MM.1S (cell line): Measurements from ENCODE around the gene SPIRE1.
"Not testable (repeated sequence)": the region's sequence is repeated elsewhere in the genome, so short reads cannot be mapped to it uniquely, and the experiment has no call there.

Source experiments
- DNase-seq: peaks from one replicate; pipeline ENCODE4 v3.0.0-alpha.2; 2015
- H2AFZ ChIP-seq: fragments of 300-600 bp; sonication (generic); 2 replicates; pipeline ENCODE4 v1.6.0; 2016; ENCODE audit warnings: antibody characterized with exemption, low read length
- H3F3A ChIP-seq: fragments of 300-600 bp; sonication (generic); 2 replicates; pipeline ENCODE4 v1.6.1; 2016; ENCODE audit warnings: mild to moderate bottlenecking, antibody characterized with exemption, low read length, moderate library complexity, mixed read lengths; ENCODE audit not compliant: insufficient read depth
- H3K27ac ChIP-seq: fragments of 300-600 bp; sonication (generic); 2 replicates; pipeline ENCODE4 v1.5.1; 2016; ENCODE audit warnings: mild to moderate bottlenecking, low read length
- H3K27me3 ChIP-seq: fragments of 300-600 bp; sonication (generic); replicated peaks from 2 replicates; pipeline ENCODE4 v1.6.0; 2016; ENCODE audit warnings: low read length; ENCODE audit not compliant: insufficient read depth
- H3K36me3 ChIP-seq: fragments of 300-600 bp; sonication (generic); replicated peaks from 2 replicates; pipeline ENCODE4 v1.6.1; 2016; ENCODE audit warnings: mild to moderate bottlenecking, low read length, mixed read lengths; ENCODE audit not compliant: insufficient read depth
- H3K4me1 ChIP-seq: fragments of 300-600 bp; sonication (generic); 2 replicates; pipeline ENCODE4 v1.6.1; 2016; ENCODE audit warnings: low read length, mixed read lengths
- H3K4me2 ChIP-seq: fragments of 300-600 bp; sonication (generic); 2 replicates; pipeline ENCODE4 v1.6.0; 2016; ENCODE audit warnings: low read depth, low read length
- H3K4me3 ChIP-seq: fragments of 300-600 bp; sonication (generic); 2 replicates; pipeline ENCODE4 v1.5.1; 2016; ENCODE audit warnings: low read length, mixed read lengths
- H3K79me2 ChIP-seq: fragments of 300-600 bp; sonication (generic); 2 replicates; pipeline ENCODE4 v1.6.1; 2016; ENCODE audit warnings: mixed run types, low read length, mixed read lengths
- H3K9ac ChIP-seq: fragments of 300-600 bp; sonication (generic); 2 replicates; pipeline ENCODE4 v1.6.1; 2016; ENCODE audit warnings: low read length, mixed read lengths
- H3K9me2 ChIP-seq: fragments of 300-600 bp; sonication (generic); replicated peaks from 2 replicates; pipeline ENCODE4 v1.6.1; 2016; ENCODE audit warnings: mild to moderate bottlenecking, low read length, mixed read lengths; ENCODE audit not compliant: insufficient read depth
- H3K9me3 ChIP-seq: fragments of 300-600 bp; sonication (generic); replicated peaks from 2 replicates; pipeline ENCODE4 v1.6.1; 2016; ENCODE audit warnings: mild to moderate bottlenecking, low read length, mixed read lengths; ENCODE audit not compliant: insufficient read depth
- H4K20me1 ChIP-seq: fragments of 300-600 bp; sonication (generic); 2 replicates; pipeline ENCODE4 v1.6.1; 2016; ENCODE audit warnings: mild to moderate bottlenecking, low read length, moderate library complexity, mixed read lengths; ENCODE audit not compliant: insufficient read depth
- EZH2 ChIP-seq: fragments of 300-600 bp; sonication (generic); optimal IDR thresholded peaks from 2 replicates; pipeline ENCODE3; 2017; ENCODE audit warnings: low read depth, mild to moderate bottlenecking, antibody characterized with exemption, low read length, mixed read lengths
- EZH2phosphoT487 ChIP-seq: fragments of 300-600 bp; sonication (generic); IDR thresholded peaks from 2 replicates; pipeline ENCODE4 v1.6.1; 2018; ENCODE audit warnings: antibody characterized with exemption, low read length
- TF ChIP-seq, protein P1 (sequence below): fragments of 300-600 bp; sonication (generic); IDR thresholded peaks from 2 replicates; pipeline ENCODE4 v1.5.1; 2016; ENCODE audit warnings: antibody characterized with exemption, low read length, mixed read lengths

The SPIRE1 gene

DNA sequence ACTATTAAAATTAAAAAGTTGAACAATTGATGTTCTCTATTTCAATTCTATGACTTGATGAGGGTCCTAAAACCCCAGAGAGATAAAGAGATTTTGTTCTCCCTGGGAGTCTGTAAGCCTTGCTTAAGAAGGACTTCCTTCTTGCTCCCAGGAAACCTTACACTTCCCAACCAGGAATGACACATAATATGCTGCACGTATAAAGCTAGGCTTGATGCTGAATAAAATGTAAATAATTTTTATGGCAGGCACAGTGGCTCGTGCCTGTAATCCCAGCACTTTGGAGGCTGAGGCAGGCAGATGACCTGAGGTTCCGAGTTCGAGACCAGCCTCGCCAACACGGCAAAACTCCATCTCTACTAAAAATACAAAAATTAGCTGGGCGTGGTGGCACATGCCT is 27.8 kb downstream of the SPIRE1 start:
- no peaks in the 10 kb centered on the region for H3K9me3 ChIP-seq
- no peak overlapping the region for H3K9ac ChIP-seq
- no peaks in the 10 kb centered on the region for H3K36me3 ChIP-seq
- no peaks in the 10 kb centered on the region for H4K20me1 ChIP-seq
- no peaks in the 10 kb centered on the region for H3K27me3 ChIP-seq
- no peak for DNase-seq
- no peaks in the 10 kb centered on the region for H3K4me1 ChIP-seq
- H3K79me2 ChIP-seq = no peaks in the 10 kb centered on the region
- no peak overlapping the region for H2AFZ ChIP-seq
- H3K27ac ChIP-seq = no peak overlapping the region
- TF ChIP-seq EZH2phosphoT487 (no peak), EZH2 (no peak)
- TF ChIP-seq, protein P1, sequence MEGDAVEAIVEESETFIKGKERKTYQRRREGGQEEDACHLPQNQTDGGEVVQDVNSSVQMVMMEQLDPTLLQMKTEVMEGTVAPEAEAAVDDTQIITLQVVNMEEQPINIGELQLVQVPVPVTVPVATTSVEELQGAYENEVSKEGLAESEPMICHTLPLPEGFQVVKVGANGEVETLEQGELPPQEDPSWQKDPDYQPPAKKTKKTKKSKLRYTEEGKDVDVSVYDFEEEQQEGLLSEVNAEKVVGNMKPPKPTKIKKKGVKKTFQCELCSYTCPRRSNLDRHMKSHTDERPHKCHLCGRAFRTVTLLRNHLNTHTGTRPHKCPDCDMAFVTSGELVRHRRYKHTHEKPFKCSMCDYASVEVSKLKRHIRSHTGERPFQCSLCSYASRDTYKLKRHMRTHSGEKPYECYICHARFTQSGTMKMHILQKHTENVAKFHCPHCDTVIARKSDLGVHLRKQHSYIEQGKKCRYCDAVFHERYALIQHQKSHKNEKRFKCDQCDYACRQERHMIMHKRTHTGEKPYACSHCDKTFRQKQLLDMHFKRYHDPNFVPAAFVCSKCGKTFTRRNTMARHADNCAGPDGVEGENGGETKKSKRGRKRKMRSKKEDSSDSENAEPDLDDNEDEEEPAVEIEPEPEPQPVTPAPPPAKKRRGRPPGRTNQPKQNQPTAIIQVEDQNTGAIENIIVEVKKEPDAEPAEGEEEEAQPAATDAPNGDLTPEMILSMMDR = no peak
- H3F3A ChIP-seq = no peaks in the 10 kb centered on the region
- H3K4me2 ChIP-seq = no peak overlapping the region
- no peaks in the 10 kb centered on the region for H3K9me2 ChIP-seq
- H3K4me3 ChIP-seq = no peak overlapping the region

DNA sequence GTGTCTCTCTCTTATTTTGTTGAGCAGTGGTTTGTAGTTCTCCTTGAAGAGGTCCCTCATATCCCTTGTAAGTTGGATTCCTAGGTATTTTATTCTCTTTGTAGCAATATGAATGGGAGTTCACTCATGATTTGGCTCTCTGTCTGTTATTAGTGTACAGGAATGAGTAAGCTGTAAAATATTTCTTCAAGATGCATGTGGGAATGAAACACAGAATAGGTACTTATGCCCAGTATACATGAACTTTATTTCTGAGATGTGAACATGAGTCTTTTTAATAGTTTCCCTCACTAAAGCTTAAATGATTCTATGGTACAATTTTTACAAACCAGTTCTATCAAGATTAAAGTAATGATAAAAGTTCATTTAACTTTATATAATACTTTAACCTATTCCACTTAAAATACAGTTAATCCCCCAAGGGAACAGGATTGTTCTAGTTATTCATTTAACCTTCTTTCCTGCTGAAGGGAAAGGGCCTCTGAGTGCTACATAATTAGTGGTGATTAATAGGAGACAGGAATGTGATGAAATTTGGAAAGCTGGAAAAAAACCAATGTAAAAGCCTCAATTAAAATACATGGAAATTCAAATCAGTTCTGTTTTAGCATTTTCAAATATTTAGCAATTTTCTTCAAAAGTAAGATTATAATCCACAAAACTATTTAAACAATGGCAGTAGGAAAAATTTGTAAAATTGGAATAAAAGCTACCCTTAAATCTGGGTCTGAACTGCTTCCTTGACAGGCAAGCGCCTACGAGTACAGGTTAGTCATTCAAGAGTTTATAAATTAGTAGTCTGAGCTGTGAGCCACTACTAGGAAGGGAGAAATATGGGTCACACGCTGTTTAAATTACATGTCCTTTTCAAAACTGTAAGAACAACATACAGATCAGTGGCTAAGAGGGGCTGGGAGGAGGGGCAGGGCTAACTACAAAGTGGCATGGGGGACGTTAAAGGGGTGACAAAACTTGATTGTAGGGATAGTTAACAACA is 28.9 kb downstream of the SPIRE1 start:
- Histone ChIP-seq H3K27me3 (no peaks in the 10 kb centered on the region), H3K9me3 (no peaks in the 10 kb centered on the region), H3K4me1 (no peaks in the 10 kb centered on the region), H4K20me1 (no peaks in the 10 kb centered on the region), H2AFZ (no peak overlapping the region), H3K4me2 (no peak overlapping the region), H3K79me2 (no peaks in the 10 kb centered on the region), H3K27ac (no peak overlapping the region), H3K9me2 (no peaks in the 10 kb centered on the region), H3K9ac (no peak overlapping the region), H3K36me3 (no peaks in the 10 kb centered on the region), H3K4me3 (no peak overlapping the region), H3F3A (no peaks in the 10 kb centered on the region)
- TF ChIP-seq EZH2phosphoT487 (no peak), EZH2 (no peak)
- TF ChIP-seq, protein P1 = no peak
- DNase-seq = no peak

DNA sequence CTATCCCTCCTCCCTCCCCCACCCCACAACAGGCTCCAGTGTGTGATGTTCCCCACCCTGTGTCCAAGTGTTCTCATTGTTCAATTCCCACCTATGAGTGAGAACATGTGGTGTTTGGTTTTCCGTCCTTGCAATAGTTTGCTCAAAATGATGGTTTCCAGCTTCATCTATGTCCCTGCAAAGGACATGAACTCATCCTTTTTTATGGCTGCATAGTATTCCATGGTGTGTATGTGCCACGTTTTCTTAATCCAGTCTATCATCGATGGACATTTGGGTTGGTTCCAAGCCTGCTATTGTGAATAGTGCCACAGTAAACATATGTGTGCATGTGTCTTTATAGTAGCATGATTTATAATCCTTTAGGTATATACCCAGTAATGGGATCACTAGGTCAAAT is 30.7 kb downstream of the SPIRE1 start:
- not testable (repeated sequence) for DNase-seq, H3K36me3 ChIP-seq, H3F3A ChIP-seq, H3K27me3 ChIP-seq, H2AFZ ChIP-seq, H3K4me1 ChIP-seq, H3K27ac ChIP-seq, H3K9me3 ChIP-seq, H3K79me2 ChIP-seq, H3K4me3 ChIP-seq, H3K4me2 ChIP-seq, H3K9ac ChIP-seq, H3K9me2 ChIP-seq, H4K20me1 ChIP-seq

DNA sequence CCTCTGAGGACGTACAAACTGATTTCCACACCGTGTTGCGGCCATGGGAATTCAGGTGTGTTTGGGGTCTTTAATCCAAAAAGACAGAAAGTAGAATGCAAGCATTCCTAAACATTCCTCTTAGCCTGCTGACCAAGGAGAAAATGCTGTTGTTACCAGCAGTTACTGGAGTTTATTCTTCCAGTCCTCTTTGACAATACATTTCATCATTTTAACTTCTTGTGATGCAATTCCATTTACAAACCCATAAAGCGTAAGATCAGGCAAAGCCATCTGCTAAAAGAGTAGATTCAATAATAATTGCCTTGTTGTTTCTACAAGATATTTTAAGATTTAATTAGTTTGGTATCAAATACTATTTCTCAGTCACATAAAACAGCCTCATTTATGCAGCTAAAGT is 32.7 kb downstream of the SPIRE1 start:
- Histone ChIP-seq H3K4me2 (no peak overlapping the region), H3K4me3 (no peak overlapping the region)

More for the DNA sequence above, 32.7 kb downstream of the SPIRE1 start:
- Histone ChIP-seq H3K9ac (no peak overlapping the region), H4K20me1 (no peaks in the 10 kb centered on the region), H3K9me3 (no peaks in the 10 kb centered on the region), H3K27me3 (no peaks in the 10 kb centered on the region), H3K9me2 (no peaks in the 10 kb centered on the region), H2AFZ (no peak overlapping the region), H3K79me2 (no peaks in the 10 kb centered on the region), H3K27ac (no peak overlapping the region), H3K36me3 (no peaks in the 10 kb centered on the region), H3K4me1 (no peaks in the 10 kb centered on the region), H3F3A (no peaks in the 10 kb centered on the region)
- TF ChIP-seq EZH2phosphoT487 = no peak
- TF ChIP-seq, protein P1 = no peak
- no peak for DNase-seq
